HepG2 (cell line): ENCODE results near the gene LYRM2. TPM values are rescaled to one million over a fixed set of nuclear protein-coding genes. Genes with fewer than 3 reads are reported as not detected.

Source experiments
- ATAC-seq: fragments of 200-7000 bp; cut with Tn5 transposase; 3 replicates; pipeline ENCODE4 v1.9.1; 2020; ENCODE audit warnings: mild to moderate bottlenecking, moderate library complexity
- BruUV-seq: library from RNA; stranded (reverse); fragments of 400-500 nt; replicated peaks from 2 replicates; lab custom pipeline; 2021; lab: Mats Ljungman, UMichigan
- CTCF ChIA-PET: fragments of 300-600 bp; formaldehyde crosslinking; extraction: SDS; loops from one replicate; lab custom pipeline; 2021; ENCODE audit warnings: low total read pairs, inconsistent platforms, low intra/inter-chr PET ratio; lab: Yijun Ruan, JAX
- POLR2A ChIA-PET: fragments of 350-600 bp; sonication (Branson Sonifier 250); formaldehyde crosslinking; loops from one replicate; lab custom pipeline; 2020; ENCODE audit warnings: antibody characterized with exemption, inconsistent platforms; lab: Yijun Ruan, JAX
- DNase-seq: peaks from one replicate; pipeline ENCODE4 v3.0.0-alpha.2; 2015; ENCODE audit warnings: low spot score
- FAIRE-seq: peaks from 3 replicates; lab custom pipeline; 2011; peaks lifted over from hg19 to GRCh38; lab: Jason Lieb, UNC
- H2AFZ ChIP-seq: one replicate; pipeline ENCODE4 v1.6.1; 2011; ENCODE audit warnings: low read length, inconsistent platforms
- H3K27ac ChIP-seq: fragments of 300-600 bp; 3 replicates; pipeline ENCODE4 v1.8.0; 2011; ENCODE audit warnings: mixed run types, mild to moderate bottlenecking, mixed read lengths, low read length, inconsistent platforms; ENCODE audit not compliant: insufficient read depth; ENCODE audit errors: extremely low read length
- H3K27me3 ChIP-seq, 2 experiments: fragments of 200-600 bp in 1 of 2; 2 replicates in 1 of 2; 3 replicates in 1 of 2; pipeline versions ENCODE4 v1.6.0 to v1.8.0; 2011; ENCODE audit warnings: low read length in 2 of 2, mild to moderate bottlenecking in 2 of 2, moderate library complexity in 2 of 2, inconsistent platforms in 1 of 2; ENCODE audit not compliant: insufficient read depth in 2 of 2, control insufficient read depth in 1 of 2
- H3K36me3 ChIP-seq, 2 experiments: fragments of 200-600 bp in 1 of 2; replicated peaks in 1 of 2; 2 replicates in 1 of 2; 3 replicates in 1 of 2; pipeline versions ENCODE4 v1.5.1 to v1.8.0; 2011; ENCODE audit warnings: low read length in 2 of 2, inconsistent platforms in 1 of 2; ENCODE audit not compliant: insufficient read depth in 2 of 2, control insufficient read depth in 1 of 2
- H3K4me1 ChIP-seq: 2 replicates; pipeline ENCODE4 v1.5.1; 2012; ENCODE audit warnings: low read length, inconsistent platforms; ENCODE audit not compliant: insufficient read depth
- H3K4me2 ChIP-seq: 2 replicates; pipeline ENCODE4 v1.6.0; 2011; ENCODE audit warnings: low read depth, low read length, inconsistent platforms
- H3K4me3 ChIP-seq, 3 experiments: fragments of 200-600 bp in 1 of 3; sonication (generic), shearing (Covaris generic) in 1 of 3; replicated peaks in 1 of 3; 2 replicates each; pipeline ENCODE4 v1.5.1; 2011 to 2016; ENCODE audit warnings: low read length in 3 of 3, inconsistent platforms in 2 of 3, low read depth in 2 of 3, mild to moderate bottlenecking in 2 of 3, control low read depth in 1 of 3, mixed read lengths in 1 of 3; ENCODE audit not compliant: insufficient read depth in 1 of 3
- H3K79me2 ChIP-seq: one replicate; pipeline ENCODE4 v1.6.1; 2011; ENCODE audit warnings: low read length, inconsistent platforms; ENCODE audit not compliant: insufficient read depth
- H3K9ac ChIP-seq: 2 replicates; pipeline ENCODE4 v1.6.0; 2011; ENCODE audit warnings: mild to moderate bottlenecking, low read depth, low read length, inconsistent platforms; ENCODE audit not compliant: insufficient read depth
- H3K9me3 ChIP-seq: 2 replicates; pipeline ENCODE4 v1.5.1; 2012; ENCODE audit warnings: mild to moderate bottlenecking, low read length
- H4K20me1 ChIP-seq: 2 replicates; pipeline ENCODE4 v1.6.0; 2011; ENCODE audit warnings: inconsistent platforms, mild to moderate bottlenecking, low read length, moderate library complexity; ENCODE audit not compliant: insufficient read depth
- KDM3A ChIP-seq: IDR thresholded peaks from 2 replicates; pipeline ENCODE4 v1.6.1; 2018; ENCODE audit warnings: low read depth, missing compliant biosample characterization
- ONECUT2 ChIP-seq: sonication (generic); formaldehyde crosslinking; IDR thresholded peaks from 2 replicates; pipeline ENCODE4 v1.4.0; 2020; ENCODE audit warnings: missing genetic modification reagents
- SMAD3 ChIP-seq: sonication (generic); formaldehyde crosslinking; IDR thresholded peaks from 2 replicates; pipeline ENCODE4 v1.4.0; 2020; ENCODE audit warnings: missing genetic modification reagents
- TEF ChIP-seq: sonication (generic); formaldehyde crosslinking; IDR thresholded peaks from 2 replicates; pipeline ENCODE4 v1.5.0; 2020; ENCODE audit warnings: missing genetic modification reagents
- ZNF264 ChIP-seq: sonication (generic); formaldehyde crosslinking; IDR thresholded peaks from 2 replicates; pipeline ENCODE4 v1.4.0; 2020; ENCODE audit warnings: missing genetic modification reagents
- ZNF407 ChIP-seq: sonication (generic); formaldehyde crosslinking; IDR thresholded peaks from one replicate; pipeline ENCODE4 v1.5.1; 2020; ENCODE audit warnings: mild to moderate bottlenecking, missing genetic modification reagents; ENCODE audit errors: not compliant biosample characterization
- ZNF451 ChIP-seq: sonication (generic); formaldehyde crosslinking; IDR thresholded peaks from 2 replicates; pipeline ENCODE4 v1.5.0; 2020; ENCODE audit warnings: mild to moderate bottlenecking, missing genetic modification reagents
- WGBS: methylation state at CpG from one replicate; pipeline ENCODE4 v1.1.6; 2017; ENCODE audit warnings: low lambda C conversion rate; 5-methylcytosine and 5-hydroxymethylcytosine counted together
- in situ Hi-C: cut with HindIII; loops from 2 replicates; pipeline ENCODE4 v1.10.0; 2017; ENCODE audit warnings: low pct_unique_long_range_greater_than_20kb; ENCODE audit not compliant: extremely low pct_ligation_motif_present
- intact Hi-C: fragments of 100-400 bp; cut with micrococcal nuclease; formaldehyde crosslinking; loops from one replicate; pipeline ENCODE4 v1.10.0; 2022; ENCODE audit not compliant: unreplicated experiment
- polyA plus RNA-seq, 8 experiments: library from polyadenylated mRNA; depleted of rRNA in 3 of 8; stranded (reverse) in 7 of 8; unstranded in 1 of 8; fragments of >200 nt; fragmentation: Illumina TruSeq in 4 of 8; extraction: Trizol in 4 of 8; gene quantifications; 2 replicates each; pipeline versions ENCODE4 v1.2.1 to v1.2.3, GENCODE V29; 2011 to 2016; ENCODE audit warnings: low read depth in 4 of 8, missing spikeins in 1 of 8, mixed read lengths in 1 of 8; ENCODE audit not compliant: insufficient read depth in 1 of 8
- total RNA-seq, 5 experiments: library from RNA; depleted of rRNA; stranded (reverse); fragments of >200 nt; fragmentation: Illumina TruSeq; extraction: Trizol; gene quantifications; 2 replicates each; pipeline ENCODE4 v1.2.3, GENCODE V29; 2016; ENCODE audit warnings: low read depth in 1 of 5
- TF ChIP-seq, protein P1 (sequence below): sonication (generic); formaldehyde crosslinking; IDR thresholded peaks from 2 replicates; pipeline ENCODE4 v1.4.0; 2020; ENCODE audit warnings: low read depth, mild to moderate bottlenecking, missing genetic modification reagents

LYRM2 gene
- total and polyA plus RNA-seq, 2 of the 13 experiments (the other 11 are each of a cell fraction or from before 2014, with no cell fraction given): 17.8 to 32.6 TPM

DNA sequence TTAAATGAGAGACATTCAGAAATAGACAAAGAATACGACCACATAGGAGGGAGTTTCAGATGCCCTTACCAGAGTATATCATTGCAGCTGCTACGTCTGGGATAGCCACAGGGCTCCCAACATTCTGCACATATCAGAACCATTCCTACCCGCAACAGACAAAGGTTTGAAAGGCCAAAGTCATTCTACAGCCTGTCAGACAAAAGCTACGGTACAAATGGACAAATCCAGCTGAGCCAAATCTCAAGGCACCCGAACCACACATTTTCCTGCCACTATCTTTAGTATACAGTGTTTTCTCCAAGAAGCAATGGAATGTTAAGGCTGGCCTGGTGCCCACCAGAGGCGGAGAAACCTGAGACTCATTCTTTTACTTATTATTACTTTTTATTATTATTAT lies 30.5 kb upstream of the LYRM2 start:
- POLR2A ChIA-PET: no interaction called here
- Histone ChIP-seq H3K27ac (no peak overlapping the region), H3K27me3 (no peaks in the 10 kb centered on the region), H2AFZ (no peak overlapping the region), H3K9ac (no peak overlapping the region), H3K36me3 (peaks cover 13 to 69% of the 10 kb centered on the region in 2 experiments), H3K4me2 (no peak overlapping the region), H3K4me3 (no peak overlapping the region), H3K79me2 (no peaks in the 10 kb centered on the region), H3K9me3 (no peaks in the 10 kb centered on the region), H4K20me1 (no peaks in the 10 kb centered on the region), H3K4me1 (no peaks in the 10 kb centered on the region)
- DNase-seq (no peak), ATAC-seq (no peak), FAIRE-seq (no peak)
- TF ChIP-seq ZNF264 (CRISPR knock-in tag) (no peak), KDM3A (CRISPR knock-in tag) (no peak)
- no TSS peak for BruUV-seq
- WGBS: 81% methylated on average over 6 of the region's 6 CpGs
- in situ Hi-C loops (no loop called here), intact Hi-C loops (no loop called here)
- CTCF ChIA-PET: no interaction called here

DNA sequence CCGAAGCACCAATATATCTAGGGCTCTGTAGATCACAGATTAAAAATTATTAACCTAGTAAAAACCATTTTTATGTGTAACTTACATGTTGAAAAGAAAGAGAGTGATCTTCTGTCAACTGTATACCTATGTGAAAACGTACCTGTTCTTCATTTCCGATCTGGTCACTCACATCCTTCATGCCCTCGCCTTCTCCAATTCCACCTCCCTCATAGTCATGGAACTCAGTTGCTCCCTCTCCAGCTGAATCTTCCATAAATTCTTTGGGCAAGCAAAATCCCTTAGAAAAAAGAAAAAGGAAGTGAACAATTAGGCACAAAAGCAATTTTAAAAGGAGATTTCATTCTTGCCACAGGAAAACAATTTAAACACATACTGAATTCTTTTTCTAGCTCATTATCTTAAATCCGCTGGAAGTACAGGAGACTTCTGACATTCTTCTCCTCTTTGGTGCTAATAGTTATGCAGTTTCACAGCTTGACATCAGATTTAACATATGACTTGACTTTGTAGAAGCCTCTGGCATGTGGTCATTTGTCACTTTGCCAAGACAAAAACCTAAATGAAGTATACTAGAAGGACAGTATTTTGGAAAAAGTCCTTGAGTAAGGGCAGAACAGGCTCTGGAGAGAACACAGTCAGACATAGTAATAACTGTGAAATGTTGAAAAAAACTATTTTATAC lies 29.5 kb upstream of the LYRM2 start:
- no TSS peak for BruUV-seq
- ATAC-seq (no peak), FAIRE-seq (no peak), DNase-seq (no peak)
- H2AFZ ChIP-seq: no peak overlapping the region
- peaks cover 10 to 68% of the 10 kb centered on the region in 2 experiments for H3K36me3 ChIP-seq
- ChIA-PET POLR2A (no interaction called here), CTCF (no interaction called here)
- H4K20me1 ChIP-seq: no peaks in the 10 kb centered on the region
- no peaks in the 10 kb centered on the region for H3K9me3 ChIP-seq
- no peak overlapping the region for H3K27ac ChIP-seq
- no peak overlapping the region for H3K9ac ChIP-seq
- no peak overlapping the region for H3K4me2 ChIP-seq
- intact Hi-C loops: no loop called here
- over 99% methylated on average over 5 of the region's 5 CpGs for WGBS
- no peaks in the 10 kb centered on the region for H3K27me3 ChIP-seq
- no peaks in the 10 kb centered on the region for H3K4me1 ChIP-seq
- no peaks in the 10 kb centered on the region for H3K79me2 ChIP-seq
- in situ Hi-C loops: no loop called here
- H3K4me3 ChIP-seq: no peak overlapping the region
- TF ChIP-seq ONECUT2: no peak
- TF ChIP-seq TEF (CRISPR knock-in tag): no peak
- no peak for TF ChIP-seq ZNF451 (CRISPR knock-in tag)
- TF ChIP-seq ZNF407 (CRISPR knock-in tag): no peak
- TF ChIP-seq, protein P1, sequence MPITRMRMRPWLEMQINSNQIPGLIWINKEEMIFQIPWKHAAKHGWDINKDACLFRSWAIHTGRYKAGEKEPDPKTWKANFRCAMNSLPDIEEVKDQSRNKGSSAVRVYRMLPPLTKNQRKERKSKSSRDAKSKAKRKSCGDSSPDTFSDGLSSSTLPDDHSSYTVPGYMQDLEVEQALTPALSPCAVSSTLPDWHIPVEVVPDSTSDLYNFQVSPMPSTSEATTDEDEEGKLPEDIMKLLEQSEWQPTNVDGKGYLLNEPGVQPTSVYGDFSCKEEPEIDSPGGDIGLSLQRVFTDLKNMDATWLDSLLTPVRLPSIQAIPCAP (CRISPR knock-in tag): no peak
- TF ChIP-seq SMAD3 (CRISPR knock-in tag): no peak
